ENCODE data around the gene KRTAP16-1. TPM values are rescaled to one million over a fixed set of nuclear protein-coding genes. Genes with fewer than 3 reads are reported as not detected.

Gene KRTAP16-1
- total RNA-seq, 1 donor from 2014 or later, result not detected

- no peak overlapping the region for H3K4me3 ChIP-seq
- no peaks in the 10 kb centered on the region for H3K27me3 ChIP-seq
- no peak overlapping the region for H3K27ac ChIP-seq
- H3K36me3 ChIP-seq, result no peaks in the 10 kb centered on the region
- no peaks in the 10 kb centered on the region for H3K9me3 ChIP-seq
- intact Hi-C loops (cut with DNase I), result loop anchor here (5.0 kb wide), 1 partner anchor 420 kb away; no protein-coding TSS in a partner anchor
- H3K4me1 ChIP-seq, result no peaks in the 10 kb centered on the region
- DNase-seq (no peak), ATAC-seq (no peak)
- no peak for TF ChIP-seq CTCF (IDR thresholded peaks at IDR 0.05)
Measured at GRCh38 chr17:41327411-41328120, 18.5 kb upstream of the KRTAP16-1 start.

- no peaks in the 10 kb centered on the region for H3K9me3 ChIP-seq
- intact Hi-C loops (cut with DNase I), result loop anchor here (5.0 kb wide), 1 partner anchor 419 kb away; no protein-coding TSS in a partner anchor
- no peak for TF ChIP-seq CTCF (IDR thresholded peaks at IDR 0.05)
- H3K27me3 ChIP-seq, result no peaks in the 10 kb centered on the region
- no peaks in the 10 kb centered on the region for H3K4me1 ChIP-seq
- ATAC-seq (no peak), DNase-seq (no peak)
- no peak overlapping the region for H3K27ac ChIP-seq
- H3K4me3 ChIP-seq, result no peak overlapping the region
- H3K36me3 ChIP-seq, result no peaks in the 10 kb centered on the region
Measured at GRCh38 chr17:41326173-41327145, 17.4 kb upstream of the KRTAP16-1 start.

- ATAC-seq, result no peak
- Histone ChIP-seq H3K27me3 (no peaks in the 10 kb centered on the region), H3K27ac (no peak overlapping the region), H3K9me3 (no peaks in the 10 kb centered on the region), H3K4me3 (no peak overlapping the region), H3K36me3 (no peaks in the 10 kb centered on the region), H3K4me1 (no peaks in the 10 kb centered on the region)
- intact Hi-C loops (cut with DNase I), result loop anchor here (5.0 kb wide), 1 partner anchor 418 kb away; no protein-coding TSS in a partner anchor
- DNase-seq, result no peak
- no peak for TF ChIP-seq CTCF (IDR thresholded peaks at IDR 0.05)
Measured at GRCh38 chr17:41325611-41326010, 16.5 kb upstream of the KRTAP16-1 start.

- no peak overlapping the region for H3K27ac ChIP-seq
- no peaks in the 10 kb centered on the region for H3K4me1 ChIP-seq
- no peaks in the 10 kb centered on the region for H3K9me3 ChIP-seq
- DNase-seq (no peak), ATAC-seq (no peak)
- intact Hi-C loops (cut with DNase I), result loop anchor here (5.0 kb wide), 1 partner anchor 418 kb away; no protein-coding TSS in a partner anchor
- no peak for TF ChIP-seq CTCF (IDR thresholded peaks at IDR 0.05)
- no peaks in the 10 kb centered on the region for H3K27me3 ChIP-seq
- no peak overlapping the region for H3K4me3 ChIP-seq
- H3K36me3 ChIP-seq, result no peaks in the 10 kb centered on the region
Measured at GRCh38 chr17:41325126-41325525, 16.0 kb upstream of the KRTAP16-1 start.

DNA sequence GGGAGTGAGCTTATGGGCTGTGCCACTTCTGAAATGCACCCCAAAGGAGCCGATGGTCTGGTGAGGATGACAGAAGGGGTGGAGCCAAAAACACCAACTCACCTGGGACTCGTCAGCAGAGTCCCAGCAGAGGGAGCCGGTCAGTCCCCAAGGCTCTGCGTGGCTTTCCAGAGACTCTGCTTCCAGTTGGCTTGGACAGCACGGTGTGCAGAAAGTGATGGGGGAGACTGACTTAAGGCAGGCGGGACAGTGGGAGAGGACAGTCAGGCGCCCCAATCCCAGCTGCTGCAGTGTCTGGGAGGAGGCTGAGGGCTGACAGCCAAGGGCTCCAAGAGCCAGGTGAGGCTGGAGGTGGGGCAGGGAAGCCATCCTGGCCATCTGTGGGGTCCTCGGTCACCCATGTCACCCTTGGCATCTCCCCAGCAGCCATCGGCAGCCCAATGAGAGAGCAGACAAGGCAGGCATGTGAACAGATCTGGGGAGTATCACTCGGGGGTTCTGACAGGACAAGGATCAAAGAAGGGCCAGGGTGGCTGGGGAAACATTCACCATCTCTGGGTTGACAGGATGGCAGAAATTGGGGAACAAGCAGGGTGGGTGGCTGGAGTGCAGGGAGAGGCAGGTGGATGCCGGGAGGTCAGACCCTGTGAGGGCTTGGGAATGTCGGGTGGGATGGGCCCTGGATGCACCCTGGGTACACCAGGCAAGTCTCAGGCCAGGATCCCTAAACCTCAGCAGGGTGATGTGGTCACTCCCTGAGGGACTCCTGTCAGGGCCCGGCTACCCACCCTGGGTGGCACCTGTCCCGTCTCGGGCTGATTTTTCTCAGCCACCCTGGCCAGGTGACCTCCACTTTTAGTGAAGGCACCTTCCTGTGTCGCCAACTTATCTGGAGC is 15.3 kb upstream of the KRTAP16-1 start:
- TF ChIP-seq CTCF (IDR thresholded peaks at IDR 0.05), result peak; percentile 14
- H3K36me3 ChIP-seq, result no peaks in the 10 kb centered on the region
- H3K27ac ChIP-seq, result no peak overlapping the region
- no peak for DNase-seq
- ATAC-seq, result peak; percentile 58
- H3K4me1 ChIP-seq, result no peaks in the 10 kb centered on the region
- H3K27me3 ChIP-seq, result no peaks in the 10 kb centered on the region
- no peak overlapping the region for H3K4me3 ChIP-seq
- no peaks in the 10 kb centered on the region for H3K9me3 ChIP-seq
- intact Hi-C loops (cut with DNase I), result loop anchor here (5.0 kb wide), 1 partner anchor 417 kb away; no protein-coding TSS in a partner anchor
